NT2/D1 (cell line): Measurements from ENCODE around the gene PIGM.

Experiments used
- SUZ12 ChIP-seq: IDR thresholded peaks from 2 replicates; pipeline ENCODE4 v1.6.1; 2011; ENCODE audit not compliant: insufficient read length, insufficient read depth; ENCODE audit errors: extremely low read depth
- YY1 ChIP-seq: IDR thresholded peaks from 2 replicates; pipeline ENCODE4 v1.6.1; 2011; ENCODE audit not compliant: insufficient read length, insufficient read depth
- ZNF274 ChIP-seq: IDR thresholded peaks from 2 replicates; pipeline ENCODE4 v1.6.1; 2011; ENCODE audit warnings: mild to moderate bottlenecking, low read depth, low read length

GRCh38 chr1:160028426-160028825, 3.4 kb downstream of the PIGM start:
- no peak for TF ChIP-seq YY1
- TF ChIP-seq ZNF274, result no peak
- no peak for TF ChIP-seq SUZ12
